Measurements from ENCODE around the gene HORMAD2.

Gene HORMAD2

DNA sequence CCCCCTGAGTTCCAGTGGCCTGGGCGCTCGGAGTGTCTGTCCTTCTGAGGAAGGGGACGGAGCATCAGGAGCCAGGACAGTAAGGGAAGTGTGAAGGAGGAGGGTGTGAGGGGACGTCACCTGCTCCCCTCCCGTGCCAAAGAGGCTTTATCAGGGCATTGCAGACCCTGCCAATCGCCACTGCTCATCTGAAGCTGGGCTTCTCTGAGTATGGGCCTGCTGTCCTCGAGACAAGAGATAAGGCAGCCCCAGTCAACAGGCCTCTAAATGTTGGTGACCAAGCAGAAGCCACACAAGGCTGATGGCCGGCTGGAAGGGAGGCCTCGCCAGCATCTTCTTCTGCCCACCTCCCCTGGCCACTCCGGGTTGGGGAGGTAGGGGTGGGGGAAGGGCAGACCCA lies 136.4 kb downstream of the HORMAD2 start:
- DNase-seq: no peak
- in situ Hi-C loops (cut with MboI; ENCODE audit: low pct_unique_long_range_greater_than_20kb, low sequenced_read_pairs): no loop called here

DNA sequence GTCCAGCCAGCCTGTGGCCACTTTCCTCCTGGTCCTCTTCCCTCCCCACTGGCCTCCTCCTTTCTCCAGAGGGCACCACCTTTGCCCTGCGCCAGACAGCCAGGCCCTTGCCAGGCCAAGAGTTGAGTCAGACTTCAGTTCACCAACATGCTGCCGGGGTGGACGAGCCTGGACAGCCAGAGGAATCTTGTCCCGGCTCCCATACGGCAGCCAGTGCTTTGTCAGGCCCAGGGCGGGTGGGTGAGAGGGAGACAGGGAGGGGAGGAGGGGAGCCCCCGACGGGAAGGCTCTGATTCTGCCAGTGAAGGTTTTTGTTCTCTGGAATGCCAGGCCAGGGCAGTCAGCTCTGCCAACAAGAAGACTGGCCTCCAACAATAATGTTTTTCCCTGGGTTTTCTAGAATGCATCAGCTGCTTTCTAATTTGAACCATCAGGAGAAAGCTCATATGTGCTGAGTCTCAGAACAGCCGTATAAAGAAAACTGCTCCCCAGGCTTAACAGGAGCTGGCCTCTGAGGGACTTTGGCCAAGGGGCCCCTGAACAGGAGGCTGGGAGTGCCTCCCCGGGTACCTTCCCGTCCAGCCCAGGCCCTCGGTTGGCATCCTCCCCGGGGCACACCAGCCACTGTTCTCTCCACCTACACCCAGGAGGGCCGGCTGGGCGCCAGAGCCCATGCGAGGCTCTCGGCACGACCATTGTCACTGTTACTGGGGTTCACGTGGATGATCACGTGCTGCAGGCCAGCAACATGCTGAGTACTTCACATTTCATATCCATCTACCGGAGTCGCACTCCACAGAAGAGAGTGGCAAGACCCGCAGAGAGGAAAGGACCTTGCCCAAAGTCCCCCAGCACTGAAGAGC lies 137.7 kb downstream of the HORMAD2 start:
- in situ Hi-C loops (cut with MboI; ENCODE audit: low pct_unique_long_range_greater_than_20kb, low sequenced_read_pairs): no loop called here

DNA sequence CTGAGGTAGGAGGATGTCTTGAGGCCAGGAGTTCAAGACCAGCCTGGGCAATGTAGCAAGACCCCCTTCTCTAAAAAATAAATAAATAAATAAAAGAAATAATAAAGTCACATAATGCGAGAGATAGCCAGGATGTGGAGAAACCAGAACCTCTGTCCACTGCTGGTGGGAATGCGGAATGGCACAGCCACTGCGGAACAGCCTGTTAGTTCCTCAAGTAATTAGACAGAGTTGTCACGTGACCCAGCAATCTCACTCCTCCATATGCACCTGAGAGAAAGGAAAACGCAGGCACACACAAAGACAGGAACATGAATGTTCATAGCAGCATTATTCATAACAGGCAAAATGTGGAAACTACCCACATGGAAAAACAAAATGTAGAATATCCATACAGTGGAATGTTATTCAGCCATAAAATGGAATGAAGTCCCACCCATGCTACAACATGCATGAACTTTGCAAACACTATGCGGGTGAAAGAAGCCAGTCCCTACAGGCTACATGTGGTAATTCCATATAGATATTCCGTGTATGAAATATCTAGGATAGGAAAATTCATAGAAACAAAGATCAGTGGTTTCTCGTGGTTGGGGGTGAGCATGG lies 138.9 kb downstream of the HORMAD2 start:
- in situ Hi-C loops (cut with MboI; ENCODE audit: low pct_unique_long_range_greater_than_20kb, low sequenced_read_pairs): no loop called here
- no peak for DNase-seq

More for the DNA sequence above, 137.7 kb downstream of the HORMAD2 start:
- no peak for DNase-seq

DNA sequence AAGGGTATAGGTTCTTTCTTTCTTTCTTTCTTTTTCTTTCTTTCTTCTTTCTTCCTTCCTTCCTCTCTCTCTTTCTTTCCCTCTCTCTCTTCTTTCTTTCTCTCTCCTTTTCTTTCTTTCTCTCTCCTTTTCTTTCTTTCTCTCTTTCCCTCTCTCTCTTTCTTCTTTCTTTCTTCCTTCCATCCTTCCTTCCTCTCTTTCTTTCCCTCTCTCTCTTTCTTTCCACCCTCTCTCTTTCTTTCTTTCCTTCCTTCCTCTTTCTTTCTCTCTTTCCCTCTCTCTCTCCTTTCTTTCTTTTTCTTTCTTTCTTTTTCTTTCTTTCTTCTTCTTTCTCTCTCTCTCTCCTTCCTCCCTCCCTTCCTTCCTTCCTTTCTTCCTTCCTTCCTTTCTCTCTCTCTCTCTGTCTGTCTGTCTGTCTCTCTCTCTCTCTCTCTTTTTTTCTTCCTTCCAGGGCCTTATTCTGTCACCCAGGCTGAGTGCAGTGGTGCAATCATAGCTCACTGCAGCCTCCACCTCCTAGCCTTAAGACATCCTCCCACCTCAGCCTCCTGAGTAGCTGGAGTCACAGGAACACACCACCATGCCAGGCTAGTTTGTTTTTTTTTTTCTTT lies 139.5 kb downstream of the HORMAD2 start:
- DNase-seq: no peak
- in situ Hi-C loops (cut with MboI; ENCODE audit: low pct_unique_long_range_greater_than_20kb, low sequenced_read_pairs): no loop called here

DNA sequence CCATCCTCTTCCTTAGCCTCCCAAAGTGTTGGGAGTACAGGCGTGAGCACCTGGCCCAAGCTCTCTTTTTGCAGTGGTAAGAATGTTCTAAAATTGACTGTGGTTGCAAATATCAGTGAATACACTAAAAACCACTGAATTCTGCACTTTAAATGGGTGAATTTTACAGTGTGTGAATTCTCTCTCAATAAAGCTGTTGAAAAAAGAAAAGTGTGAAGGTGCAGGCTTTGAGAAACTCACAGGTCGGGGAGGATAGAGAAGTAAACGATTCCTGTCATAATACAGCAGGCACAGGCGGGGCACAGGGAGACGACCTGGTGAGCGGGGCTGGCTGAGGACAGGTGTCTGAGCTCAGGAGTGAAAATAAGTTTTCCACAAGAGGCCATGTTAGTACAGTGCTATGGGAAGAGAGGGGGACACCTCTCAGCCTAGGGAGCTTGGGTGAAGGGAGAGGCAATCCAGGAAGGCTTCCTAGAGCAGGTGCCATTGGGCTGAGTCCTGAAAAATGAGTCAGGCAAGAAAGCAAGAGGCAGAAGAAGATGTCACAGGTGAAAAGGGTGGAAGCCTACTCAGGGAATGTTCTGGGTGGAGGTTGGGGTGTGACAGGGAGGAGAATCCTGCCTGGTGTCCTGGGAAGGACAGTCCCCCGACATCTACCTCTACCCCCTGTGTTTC lies 140.2 kb downstream of the HORMAD2 start:
- no peak for DNase-seq
- in situ Hi-C loops (cut with MboI; ENCODE audit: low pct_unique_long_range_greater_than_20kb, low sequenced_read_pairs): no loop called here

DNA sequence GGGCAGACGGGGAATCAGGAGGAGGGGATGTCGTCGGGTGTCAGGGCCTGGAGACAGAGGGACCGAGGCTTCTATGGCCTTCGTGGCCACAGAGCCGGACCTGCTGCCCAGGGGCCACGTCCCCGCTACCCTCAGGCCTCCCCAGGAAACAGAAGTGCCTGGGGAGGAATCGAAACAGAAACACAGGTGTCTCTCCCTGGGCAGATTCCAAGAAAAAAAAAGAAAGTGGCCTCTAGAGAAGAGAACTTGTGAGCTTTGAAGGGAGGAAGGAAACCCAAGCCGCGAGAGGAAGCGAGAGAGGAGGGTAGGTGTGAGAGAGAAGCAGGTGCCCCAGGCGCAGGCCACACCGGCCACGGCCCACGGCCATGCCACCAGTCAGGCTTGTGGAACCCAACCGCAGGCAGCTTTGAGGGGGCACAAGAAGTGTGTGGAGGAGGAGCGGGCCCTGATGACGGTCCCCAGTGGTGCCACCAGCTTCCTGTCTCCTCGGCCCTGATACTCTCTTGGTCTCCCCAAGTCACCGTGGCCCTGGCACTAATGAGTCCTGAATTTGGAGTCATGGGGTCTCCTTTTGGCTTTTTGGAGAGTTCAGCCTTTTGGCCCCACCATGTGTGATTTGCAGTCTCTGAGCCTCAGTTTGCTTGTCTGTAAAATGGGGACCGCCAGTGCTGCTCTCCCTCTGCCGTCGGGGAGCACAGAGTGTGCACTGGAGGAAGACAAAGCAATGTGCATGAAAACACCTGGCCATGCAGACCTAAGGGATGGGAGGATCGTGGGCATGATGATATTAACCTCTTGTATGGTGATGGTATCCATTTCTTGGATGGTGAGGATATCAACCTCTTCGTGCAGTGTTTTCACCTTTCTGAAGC lies 141.1 kb downstream of the HORMAD2 start:
- in situ Hi-C loops (cut with MboI; ENCODE audit: low pct_unique_long_range_greater_than_20kb, low sequenced_read_pairs): no loop called here
- peak; percentile 54 for DNase-seq

DNA sequence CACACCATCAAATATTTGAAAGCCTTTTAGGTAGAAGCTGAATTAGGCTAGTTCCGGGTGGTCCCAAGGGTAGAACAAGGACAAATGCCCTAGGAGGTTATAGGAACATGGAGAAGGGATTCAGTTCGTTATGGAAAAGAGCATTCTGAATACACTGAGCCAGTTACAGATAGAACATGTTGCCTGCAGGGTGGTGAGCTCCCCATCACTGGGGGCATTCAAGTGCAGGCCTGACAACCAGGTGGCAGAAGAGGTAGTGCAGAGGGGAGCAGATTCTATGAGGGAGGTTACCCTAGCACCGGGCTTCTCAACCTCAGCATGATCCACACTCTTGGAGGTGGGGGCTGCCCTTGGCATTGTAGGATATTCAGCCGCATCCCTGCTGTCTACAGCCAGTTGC lies 142.1 kb downstream of the HORMAD2 start:
- in situ Hi-C loops (cut with MboI; ENCODE audit: low pct_unique_long_range_greater_than_20kb, low sequenced_read_pairs): no loop called here
- no peak for DNase-seq

DNA sequence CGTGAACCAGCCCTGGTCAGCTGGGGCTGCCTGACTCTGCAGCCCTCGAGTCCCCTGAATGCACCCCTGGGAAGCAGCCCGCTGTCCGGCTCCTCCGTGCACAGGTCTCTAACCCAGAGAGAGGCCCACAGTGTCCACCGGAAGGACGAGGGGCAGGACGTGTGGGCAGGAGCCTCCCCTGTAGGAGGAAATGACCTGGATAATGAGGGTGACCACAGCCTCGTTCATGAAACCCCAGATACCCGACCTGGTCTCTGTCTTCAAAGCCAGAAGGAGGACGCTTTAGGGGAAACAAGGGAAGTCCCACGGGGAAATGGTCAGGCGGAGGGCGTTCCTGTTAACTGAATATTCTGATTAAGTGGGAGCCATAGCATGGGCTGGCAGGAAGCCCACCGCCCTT lies 143.0 kb downstream of the HORMAD2 start:
- DNase-seq: no peak
- in situ Hi-C loops (cut with MboI; ENCODE audit: low pct_unique_long_range_greater_than_20kb, low sequenced_read_pairs): no loop called here

DNA sequence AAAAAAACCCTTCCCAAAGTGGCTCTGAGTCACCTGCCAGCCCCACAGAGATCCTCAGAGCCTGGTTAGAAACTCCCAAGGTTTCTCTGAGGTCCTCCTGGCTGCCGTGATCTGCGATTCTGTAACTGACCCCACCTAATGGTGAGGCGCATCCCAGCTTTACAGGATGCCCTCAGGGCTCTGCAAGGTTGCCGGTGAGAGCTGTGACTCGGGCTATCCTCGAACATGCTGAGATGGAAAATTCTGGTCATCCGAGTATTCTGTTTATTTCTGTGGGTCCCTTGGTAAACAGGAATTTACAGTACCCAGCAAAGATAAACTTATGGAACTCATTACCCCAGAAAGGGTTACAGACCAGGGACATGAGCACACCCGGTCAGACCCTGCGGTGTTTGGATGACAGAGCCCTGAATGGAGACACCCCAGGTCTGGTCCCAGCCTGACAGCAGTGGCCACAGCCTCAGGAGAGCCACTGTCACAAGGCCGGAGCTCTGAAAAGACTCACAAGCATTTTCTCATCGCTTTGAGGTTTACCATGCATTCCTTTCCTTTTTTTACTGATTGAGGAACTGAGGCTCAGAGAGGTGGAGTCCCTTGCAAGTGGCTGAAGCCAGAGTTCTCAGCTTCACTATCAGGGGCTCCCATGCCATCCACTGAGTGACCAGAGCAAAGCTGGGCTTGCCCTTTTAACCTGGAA lies 144.0 kb downstream of the HORMAD2 start:
- DNase-seq: no peak
- in situ Hi-C loops (cut with MboI; ENCODE audit: low pct_unique_long_range_greater_than_20kb, low sequenced_read_pairs): no loop called here

DNA sequence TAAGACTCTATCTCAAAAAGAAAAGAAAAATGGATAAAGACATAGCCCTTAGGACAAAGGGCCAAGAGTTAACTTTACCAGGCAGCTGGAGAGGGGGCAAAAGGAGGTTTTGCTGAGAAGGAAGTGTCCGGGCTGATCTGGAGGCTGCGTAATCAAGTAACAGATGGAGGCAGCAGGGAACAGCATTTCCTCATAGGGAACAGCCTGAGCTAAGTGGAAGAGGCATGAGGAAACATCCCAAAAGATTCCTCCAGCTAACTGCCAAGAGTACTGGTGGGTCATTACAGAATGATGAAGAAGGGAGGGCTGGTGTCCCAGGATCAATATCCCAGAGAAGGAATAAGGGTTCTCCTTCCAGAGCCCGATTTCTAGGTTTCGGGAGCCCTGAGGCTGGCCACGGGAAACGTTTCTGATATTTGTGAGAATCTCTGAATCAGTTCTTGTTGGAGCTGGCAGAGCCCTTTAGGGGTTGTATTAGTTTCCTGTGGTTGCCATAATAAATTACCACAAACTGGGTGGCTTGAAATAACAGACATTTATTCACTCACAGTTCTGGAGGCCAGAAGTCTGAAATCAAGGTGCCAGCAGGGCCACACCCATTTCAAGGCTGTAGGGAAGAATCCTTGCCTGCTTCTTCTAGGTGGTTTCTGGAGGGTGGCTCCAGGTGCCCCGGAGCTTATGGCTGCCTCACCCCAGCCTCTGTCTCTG lies 145.1 kb downstream of the HORMAD2 start:
- in situ Hi-C loops (cut with MboI; ENCODE audit: low pct_unique_long_range_greater_than_20kb, low sequenced_read_pairs): no loop called here
- DNase-seq: no peak

DNA sequence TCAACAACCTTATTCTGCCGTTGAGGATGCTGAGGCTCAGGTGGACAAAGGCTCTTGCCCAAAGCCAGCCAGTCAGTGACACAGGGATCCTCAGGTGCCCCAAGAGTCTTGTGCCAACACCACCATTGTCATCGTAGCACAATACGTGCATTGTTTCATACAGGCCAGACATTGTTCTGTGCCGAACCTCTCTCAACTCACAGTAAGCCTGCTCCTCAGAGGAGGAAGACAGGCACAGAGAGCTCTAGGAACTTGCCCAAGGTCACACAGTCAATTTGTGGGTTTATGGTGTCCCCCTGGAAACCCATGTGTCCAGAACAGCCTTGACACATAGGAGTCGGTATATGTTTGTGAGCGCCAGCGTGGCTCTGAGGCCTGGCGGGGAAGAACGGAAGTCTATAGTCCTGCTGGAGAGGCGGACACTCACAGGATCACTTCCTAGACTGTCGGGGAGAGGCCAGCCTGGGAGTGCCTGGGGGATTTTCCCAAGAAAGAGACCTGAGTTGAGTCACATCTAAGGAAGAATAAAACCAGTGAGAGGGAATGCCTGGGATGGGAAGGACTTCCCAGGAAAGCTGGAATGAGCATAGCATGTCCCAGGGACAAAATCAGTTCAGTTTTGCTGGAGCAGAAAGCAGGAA lies 146.0 kb downstream of the HORMAD2 start:
- in situ Hi-C loops (cut with MboI; ENCODE audit: low pct_unique_long_range_greater_than_20kb, low sequenced_read_pairs): no loop called here
- no peak for DNase-seq
